ENCODE data around the gene CDK14.

The CDK14 gene

GRCh38 chr7:90877201-90877600, 281.1 kb downstream of the CDK14 start:
- Histone ChIP-seq H3K4me3 (no peak overlapping the region), H3K4me1 (peaks cover 0 to 30% (median 2%) of the 10 kb centered on the region in 4 donors), H3K9me3 (no peaks in the 10 kb centered on the region), H3K27ac (no peak overlapping the region), H3K36me3 (no peaks in the 10 kb centered on the region), H3K27me3 (no peaks in the 10 kb centered on the region)
- intact Hi-C loops (cut with DNase I; ENCODE audit: low total_unique reads): no loop called here
- DNase-seq: no peak
- TF ChIP-seq, protein P1, sequence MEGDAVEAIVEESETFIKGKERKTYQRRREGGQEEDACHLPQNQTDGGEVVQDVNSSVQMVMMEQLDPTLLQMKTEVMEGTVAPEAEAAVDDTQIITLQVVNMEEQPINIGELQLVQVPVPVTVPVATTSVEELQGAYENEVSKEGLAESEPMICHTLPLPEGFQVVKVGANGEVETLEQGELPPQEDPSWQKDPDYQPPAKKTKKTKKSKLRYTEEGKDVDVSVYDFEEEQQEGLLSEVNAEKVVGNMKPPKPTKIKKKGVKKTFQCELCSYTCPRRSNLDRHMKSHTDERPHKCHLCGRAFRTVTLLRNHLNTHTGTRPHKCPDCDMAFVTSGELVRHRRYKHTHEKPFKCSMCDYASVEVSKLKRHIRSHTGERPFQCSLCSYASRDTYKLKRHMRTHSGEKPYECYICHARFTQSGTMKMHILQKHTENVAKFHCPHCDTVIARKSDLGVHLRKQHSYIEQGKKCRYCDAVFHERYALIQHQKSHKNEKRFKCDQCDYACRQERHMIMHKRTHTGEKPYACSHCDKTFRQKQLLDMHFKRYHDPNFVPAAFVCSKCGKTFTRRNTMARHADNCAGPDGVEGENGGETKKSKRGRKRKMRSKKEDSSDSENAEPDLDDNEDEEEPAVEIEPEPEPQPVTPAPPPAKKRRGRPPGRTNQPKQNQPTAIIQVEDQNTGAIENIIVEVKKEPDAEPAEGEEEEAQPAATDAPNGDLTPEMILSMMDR (IDR thresholded peaks at IDR 0.05): no peak

GRCh38 chr7:90879924-90880323, 283.8 kb downstream of the CDK14 start:
- H3K9me3 ChIP-seq: no peaks in the 10 kb centered on the region
- H3K27me3 ChIP-seq: no peaks in the 10 kb centered on the region
- H3K4me3 ChIP-seq: no peak overlapping the region
- TF ChIP-seq, protein P1 (IDR thresholded peaks at IDR 0.05): no peak
- intact Hi-C loops (cut with DNase I; ENCODE audit: low total_unique reads): no loop called here
- no peaks in the 10 kb centered on the region for H3K36me3 ChIP-seq
- peak in 1 of 2 donors; percentile 62 for DNase-seq
- no peak overlapping the region for H3K27ac ChIP-seq
- H3K4me1 ChIP-seq: peaks cover 0 to 30% (median 2%) of the 10 kb centered on the region in 4 donors

GRCh38 chr7:90886416-90886815, 290.3 kb downstream of the CDK14 start:
- H3K36me3 ChIP-seq: no peaks in the 10 kb centered on the region
- no peaks in the 10 kb centered on the region for H3K9me3 ChIP-seq
- intact Hi-C loops (cut with DNase I; ENCODE audit: low total_unique reads): no loop called here
- H3K27me3 ChIP-seq: no peaks in the 10 kb centered on the region
- TF ChIP-seq, protein P1 (IDR thresholded peaks at IDR 0.05): no peak
- H3K27ac ChIP-seq: peak overlapping the region; percentile 51 to 62
- peaks cover 0 to 63% (median 14%) of the 10 kb centered on the region in 4 donors for H3K4me1 ChIP-seq
- no peak for DNase-seq
- no peak overlapping the region for H3K4me3 ChIP-seq

DNA sequence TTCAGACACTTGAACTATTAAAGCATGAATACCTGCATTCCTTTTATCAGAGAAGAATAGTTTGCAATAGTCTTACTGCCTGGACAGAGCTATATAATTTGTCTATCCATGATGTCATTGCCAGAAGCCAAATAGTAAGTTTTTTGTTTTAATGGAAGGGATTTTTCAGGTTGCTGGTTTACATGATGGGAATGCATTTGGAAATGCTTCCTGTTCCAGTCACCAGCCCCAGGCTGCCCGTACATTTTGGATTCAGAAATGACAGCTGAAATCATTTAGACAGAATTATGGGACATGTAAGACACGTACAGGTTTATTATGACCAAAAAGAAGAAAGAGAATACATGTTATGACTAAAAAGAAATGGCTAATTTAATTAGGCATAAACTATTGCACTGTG, 293.1 kb downstream of the CDK14 start:
- peaks cover 0 to 66% (median 18%) of the 10 kb centered on the region in 4 donors for H3K4me1 ChIP-seq
- no peaks in the 10 kb centered on the region for H3K27me3 ChIP-seq
- intact Hi-C loops (cut with DNase I; ENCODE audit: low total_unique reads): no loop called here
- no peak for DNase-seq
- no peaks in the 10 kb centered on the region for H3K9me3 ChIP-seq
- TF ChIP-seq, protein P1 (IDR thresholded peaks at IDR 0.05): no peak
- H3K27ac ChIP-seq: peak overlapping the region in 1 of 2 donors; percentile 62
- no peaks in the 10 kb centered on the region for H3K36me3 ChIP-seq
- no peak overlapping the region for H3K4me3 ChIP-seq

DNA sequence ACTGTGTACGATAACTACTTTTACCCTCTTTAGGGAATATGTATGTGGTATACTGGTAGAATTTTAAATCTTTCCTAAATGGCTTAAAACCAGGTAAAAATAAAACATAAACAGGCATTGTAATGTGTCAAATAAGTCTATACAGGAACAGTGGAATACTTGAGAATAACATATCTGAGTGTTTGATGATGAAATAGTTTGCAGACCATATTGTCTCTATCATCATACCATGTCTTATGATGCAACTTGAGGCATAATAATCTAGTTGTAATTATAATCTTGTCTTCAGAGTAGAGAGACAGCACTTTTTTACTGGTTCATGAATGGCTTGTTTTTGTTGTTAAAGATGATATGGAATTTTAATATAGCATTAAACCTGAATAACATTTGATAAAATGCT, 293.5 kb downstream of the CDK14 start:
- H3K36me3 ChIP-seq: no peaks in the 10 kb centered on the region
- intact Hi-C loops (cut with DNase I; ENCODE audit: low total_unique reads): no loop called here

More for the DNA sequence above, 293.5 kb downstream of the CDK14 start:
- Histone ChIP-seq H3K4me1 (peaks cover 0 to 66% (median 18%) of the 10 kb centered on the region in 4 donors), H3K27me3 (no peaks in the 10 kb centered on the region), H3K4me3 (no peak overlapping the region), H3K27ac (peak overlapping the region in 1 of 2 donors; percentile 62), H3K9me3 (no peaks in the 10 kb centered on the region)
- DNase-seq: no peak
- TF ChIP-seq, protein P1 (IDR thresholded peaks at IDR 0.05): no peak

All from tibial artery (tissue), 4 donors.